Measurements from ENCODE around the gene CFAP97D1.

Gene CFAP97D1

DNA sequence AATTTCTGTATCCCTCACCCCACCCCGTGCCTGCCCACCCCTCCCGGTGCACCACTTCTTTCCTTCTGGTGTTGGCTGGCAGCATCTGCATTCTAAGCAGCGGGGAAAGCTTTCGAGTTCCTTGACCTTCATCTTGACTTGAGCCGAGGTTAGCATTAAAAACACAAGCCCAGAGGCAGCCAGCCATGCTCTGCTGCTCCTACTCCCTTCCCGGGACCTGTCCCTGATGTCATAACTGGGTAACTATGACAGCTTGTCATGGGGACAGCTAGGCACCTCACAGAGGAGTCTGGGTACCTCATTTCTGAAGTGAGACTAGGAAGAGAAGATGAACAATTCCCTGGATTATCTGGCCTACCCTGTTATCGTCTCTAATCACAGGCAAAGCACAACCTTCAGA lies at the start of gene CFAP97D1:
Gene CFAP97D1 (plus strand): TSS at position 301 of the 400 bp plus-strand sequence. CDS start 28 bp downstream, at position 329.
- no peak for DNase-seq

GRCh38 chr17:43732958-43733357 lies 47.3 kb upstream of the CFAP97D1 start:
- DNase-seq, result no peak

DNA sequence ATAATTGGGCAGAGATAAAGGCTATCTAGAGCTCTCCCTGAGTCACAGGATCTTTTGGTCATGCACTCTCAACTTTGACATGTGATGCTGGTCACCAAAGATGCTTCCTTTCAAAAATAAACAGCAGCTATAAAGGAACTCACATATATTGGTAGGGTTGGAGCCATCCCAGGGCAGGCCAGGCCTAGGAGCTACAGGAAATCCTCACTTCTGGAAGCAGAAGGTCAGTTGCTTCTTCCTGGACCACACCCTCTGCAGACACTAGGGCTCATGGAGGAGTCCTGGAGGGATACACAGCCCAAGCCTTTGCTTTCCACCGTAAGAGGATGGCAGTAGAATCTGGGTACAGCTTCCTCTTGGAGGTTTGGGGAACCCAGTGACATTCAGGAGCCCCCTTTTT lies 46.3 kb upstream of the CFAP97D1 start:
- no peak for DNase-seq

DNA sequence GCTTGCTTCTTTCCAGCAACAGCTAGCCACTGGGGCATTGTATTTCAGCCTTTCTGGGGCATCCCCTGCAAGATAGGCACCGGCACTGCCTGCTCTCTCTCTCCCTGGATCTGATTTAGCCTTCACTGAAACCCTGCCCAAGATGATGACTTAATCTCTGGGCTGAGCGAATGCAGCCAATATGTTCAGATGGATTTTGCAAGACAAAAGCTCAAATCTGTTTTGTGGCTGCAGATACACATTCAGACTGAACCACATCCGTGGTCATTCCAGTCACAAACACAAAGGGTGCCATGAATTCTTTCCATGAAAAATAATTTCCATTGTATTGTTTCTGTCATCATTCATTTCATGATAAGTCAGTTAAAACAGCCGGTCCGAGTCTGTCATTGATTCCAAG lies 45.9 kb upstream of the CFAP97D1 start:
- DNase-seq, result no peak

DNA sequence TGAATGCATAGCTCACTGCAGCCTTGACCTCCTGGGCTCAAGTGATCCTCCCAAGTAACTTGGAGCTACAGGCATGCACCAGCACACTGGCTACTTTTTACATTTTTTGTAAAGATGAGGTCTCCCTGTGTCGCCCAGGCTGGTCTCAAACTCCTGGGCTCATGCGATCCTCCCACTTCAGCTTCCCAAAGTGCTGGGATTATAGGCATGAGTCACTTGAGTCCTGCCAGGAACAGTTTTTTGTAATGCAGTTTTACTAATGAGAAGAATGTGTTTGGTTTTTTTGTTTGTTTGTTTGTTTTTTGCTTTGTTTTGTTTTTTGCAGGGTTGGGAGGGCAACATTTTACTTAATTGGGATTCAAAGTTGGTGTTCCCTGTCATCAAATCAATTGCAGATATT lies 43.8 kb upstream of the CFAP97D1 start:
- no peak for DNase-seq

- no peak for DNase-seq
Observed at GRCh38 chr17:43737722-43738121, 42.5 kb upstream of the CFAP97D1 start.

GRCh38 chr17:43740541-43740940 lies 39.7 kb upstream of the CFAP97D1 start:
- no peak for DNase-seq

DNA sequence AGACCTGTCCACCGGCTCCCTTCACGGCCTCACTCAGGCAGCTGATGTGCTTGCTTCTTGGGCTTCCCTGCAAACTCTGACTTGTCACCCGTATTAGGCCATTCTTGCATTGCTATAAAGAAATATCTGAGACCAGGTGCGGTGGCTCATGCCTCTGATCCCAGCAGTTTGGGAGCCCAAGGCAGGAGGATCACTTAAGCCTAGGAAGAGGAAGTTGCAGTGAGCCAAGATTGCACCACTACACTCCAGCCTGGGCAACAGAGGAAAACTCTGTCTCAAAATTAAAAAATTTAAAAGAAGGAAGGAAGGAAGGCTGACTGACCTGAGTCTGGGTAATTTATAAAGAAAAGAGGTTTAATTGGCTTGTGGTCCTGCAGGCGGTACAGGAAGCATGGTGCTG lies 38.6 kb upstream of the CFAP97D1 start:
- DNase-seq, result no peak

- no peak for DNase-seq
Observed at GRCh38 chr17:43745541-43745940, 34.7 kb upstream of the CFAP97D1 start.

- DNase-seq, result no peak
Observed at GRCh38 chr17:43750153-43750552, 30.1 kb upstream of the CFAP97D1 start.

GRCh38 chr17:43753493-43754129 lies 26.6 kb upstream of the CFAP97D1 start:
- DNase-seq, result no peak

- no peak for DNase-seq
Observed at GRCh38 chr17:43754947-43755346, 25.3 kb upstream of the CFAP97D1 start.

DNA sequence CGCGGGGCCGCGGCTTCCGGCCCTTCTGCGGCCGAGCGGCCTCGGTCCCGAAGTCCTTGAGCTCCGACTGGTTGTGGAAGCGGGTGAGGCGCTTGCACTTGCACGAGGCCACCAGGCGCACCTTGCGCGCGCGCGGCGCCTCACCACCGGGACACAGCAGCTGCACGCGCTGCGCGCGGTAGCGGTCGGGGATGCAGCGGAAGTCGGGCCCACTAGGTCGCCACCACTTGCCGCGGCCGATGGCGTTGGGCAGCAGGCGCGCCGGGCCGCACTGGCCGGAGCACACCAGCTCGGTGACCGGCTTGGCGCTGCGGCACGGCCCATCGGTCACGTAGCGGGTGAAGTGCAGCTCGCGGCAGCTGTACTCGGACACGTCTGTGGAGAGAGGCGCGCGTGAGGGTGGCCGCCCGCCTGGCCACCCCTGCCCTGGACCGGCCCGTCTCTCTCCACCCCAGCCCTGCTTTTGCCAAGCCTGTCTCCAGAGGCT lies 24.8 kb upstream of the CFAP97D1 start:
- no peak for DNase-seq

GRCh38 chr17:43756201-43756600 lies 24.0 kb upstream of the CFAP97D1 start:
- no peak for DNase-seq

- no peak for DNase-seq
Observed at GRCh38 chr17:43757171-43757660, 23.0 kb upstream of the CFAP97D1 start.

GRCh38 chr17:43758086-43758485 lies 22.1 kb upstream of the CFAP97D1 start:
- no peak for DNase-seq

- DNase-seq, result no peak
Observed at GRCh38 chr17:43758497-43759174, 21.6 kb upstream of the CFAP97D1 start, which contains the start of gene SOST. Gene SOST, minus strand, starts transcription at chr17:43758791. Its CDS starts 50 bp downstream, at chr17:43758741.

- DNase-seq, result no peak
Observed at GRCh38 chr17:43759836-43760235, 20.4 kb upstream of the CFAP97D1 start.

DNA sequence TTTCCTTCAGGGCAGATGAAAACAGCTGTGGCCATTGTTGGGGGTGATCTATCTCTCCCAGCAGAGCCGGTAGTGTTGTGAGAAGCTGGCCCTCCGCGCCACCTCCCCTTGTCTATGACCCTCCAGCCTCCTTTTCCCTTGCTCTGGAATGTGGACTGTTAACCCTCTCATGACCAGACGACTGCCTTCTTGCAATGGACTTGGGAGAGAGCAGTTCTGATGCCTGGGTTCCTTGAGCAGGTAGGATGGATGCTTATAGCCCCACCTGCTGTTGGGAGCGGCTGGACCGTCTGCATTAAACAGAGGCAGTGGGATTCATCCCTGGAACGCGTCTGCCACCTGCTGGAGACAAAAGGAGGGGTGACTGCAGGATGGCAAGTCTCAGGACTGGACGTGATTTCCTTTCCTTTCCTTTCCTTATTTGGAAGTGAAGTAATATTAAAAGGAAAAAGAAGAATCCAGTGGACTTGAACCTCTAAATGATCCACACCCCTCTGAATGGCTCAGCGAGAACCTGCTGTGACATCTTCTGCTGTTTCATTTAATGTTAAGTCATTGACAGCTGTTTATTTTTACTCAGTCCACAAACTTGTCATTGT lies 19.9 kb upstream of the CFAP97D1 start:
- peak; percentile 94 for DNase-seq

GRCh38 chr17:43766413-43767052 lies 13.7 kb upstream of the CFAP97D1 start:
- peak; percentile 59 for DNase-seq

DNA sequence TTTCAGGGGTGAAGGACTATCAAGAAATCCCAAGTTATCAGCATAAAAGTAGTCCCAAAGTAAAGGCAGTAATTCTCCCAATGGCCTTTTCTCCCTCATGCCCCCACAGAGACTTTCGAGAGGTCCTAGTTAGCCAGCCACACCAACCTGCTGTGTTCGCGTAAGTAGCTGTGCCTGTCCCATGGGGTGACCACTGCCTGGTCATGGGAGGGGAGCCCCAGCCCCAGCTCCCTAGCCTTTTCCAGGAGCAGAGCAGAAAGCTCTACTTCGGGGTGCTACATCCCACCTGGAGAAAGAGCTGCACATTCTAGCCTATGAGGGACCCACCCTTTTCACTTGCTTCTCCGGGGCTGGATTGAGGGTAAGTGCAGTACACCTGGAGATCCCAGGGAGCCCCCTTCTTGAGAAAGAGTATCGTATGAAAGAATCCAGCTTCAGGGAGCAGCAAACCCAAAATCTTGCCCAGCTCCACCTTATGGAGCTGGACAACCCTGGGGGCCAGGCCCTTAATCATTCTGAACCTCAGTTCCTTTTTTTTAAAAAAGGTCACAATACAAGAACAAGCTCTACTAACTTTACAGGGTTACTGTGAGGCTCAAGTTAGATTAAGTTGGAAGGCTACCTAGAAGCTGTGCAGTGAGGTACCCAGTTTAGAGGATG lies 13.1 kb upstream of the CFAP97D1 start:
- DNase-seq, result no peak

DNA sequence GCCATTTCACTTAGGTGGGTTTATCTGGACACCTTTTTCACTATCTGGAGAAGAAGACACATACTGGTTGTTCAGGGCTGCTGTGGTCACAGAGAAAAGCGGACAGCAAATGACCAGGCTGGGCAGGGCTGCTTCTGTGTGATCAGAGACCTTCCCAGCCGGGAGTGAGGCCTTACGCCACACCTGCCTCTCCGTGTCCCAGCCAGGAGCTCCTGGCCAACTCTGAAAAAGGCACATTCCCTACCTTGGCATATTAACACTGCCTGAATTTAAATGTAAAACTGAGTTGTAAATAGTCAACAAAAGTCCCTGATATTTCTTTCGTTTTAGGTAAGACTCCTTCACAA lies 12.5 kb upstream of the CFAP97D1 start:
- no peak for DNase-seq

DNA sequence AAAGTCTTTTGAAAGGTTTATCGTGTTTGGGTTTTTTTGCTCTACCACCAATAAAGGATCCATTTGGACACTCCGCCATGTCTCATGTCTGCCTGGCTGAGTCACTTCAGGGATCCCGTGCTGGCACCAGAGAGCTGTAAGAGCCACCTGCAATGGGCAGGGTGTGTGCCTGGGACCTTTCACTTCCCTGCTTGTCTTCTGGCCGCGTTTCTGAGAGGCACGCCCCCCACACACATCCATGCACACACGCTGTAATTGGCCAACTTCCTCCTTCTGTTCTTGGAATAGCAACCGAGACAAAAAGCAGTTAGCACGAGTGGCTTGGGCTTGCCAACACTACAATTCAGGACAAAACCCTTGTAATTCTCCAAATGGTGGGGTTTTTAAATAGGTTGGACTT lies 11.9 kb upstream of the CFAP97D1 start:
- no peak for DNase-seq

Measured in stimulated activated CD4-positive, alpha-beta T cell treated with anti-CD3 and anti-CD28 coated beads, Interleukin-4, amount 100 ng/mL, for 24 hours (primary cell).